LNCaP clone FGC (cell line): ENCODE measurements around the gene SPTBN1.

Experiments
- DNase-seq: peaks from one replicate; pipeline ENCODE4 v3.0.0-alpha.2; 2011; ENCODE audit warnings: low read depth
- H3K4me3 ChIP-seq: 2 replicates; pipeline ENCODE4 v1.5.1; 2011; ENCODE audit warnings: mild to moderate bottlenecking, low read depth, low read length, control low read depth
- TF ChIP-seq, protein P1 (sequence below): IDR thresholded peaks from 2 replicates; pipeline ENCODE4 v1.5.1; 2012; ENCODE audit warnings: mild to moderate bottlenecking; ENCODE audit not compliant: control insufficient read depth, insufficient read depth; ENCODE audit errors: extremely low read depth

SPTBN1 gene

GRCh38 chr2:54531558-54531957 lies 75.4 kb downstream of the SPTBN1 start:
- H3K4me3 ChIP-seq, result no peak overlapping the region
- TF ChIP-seq, protein P1, sequence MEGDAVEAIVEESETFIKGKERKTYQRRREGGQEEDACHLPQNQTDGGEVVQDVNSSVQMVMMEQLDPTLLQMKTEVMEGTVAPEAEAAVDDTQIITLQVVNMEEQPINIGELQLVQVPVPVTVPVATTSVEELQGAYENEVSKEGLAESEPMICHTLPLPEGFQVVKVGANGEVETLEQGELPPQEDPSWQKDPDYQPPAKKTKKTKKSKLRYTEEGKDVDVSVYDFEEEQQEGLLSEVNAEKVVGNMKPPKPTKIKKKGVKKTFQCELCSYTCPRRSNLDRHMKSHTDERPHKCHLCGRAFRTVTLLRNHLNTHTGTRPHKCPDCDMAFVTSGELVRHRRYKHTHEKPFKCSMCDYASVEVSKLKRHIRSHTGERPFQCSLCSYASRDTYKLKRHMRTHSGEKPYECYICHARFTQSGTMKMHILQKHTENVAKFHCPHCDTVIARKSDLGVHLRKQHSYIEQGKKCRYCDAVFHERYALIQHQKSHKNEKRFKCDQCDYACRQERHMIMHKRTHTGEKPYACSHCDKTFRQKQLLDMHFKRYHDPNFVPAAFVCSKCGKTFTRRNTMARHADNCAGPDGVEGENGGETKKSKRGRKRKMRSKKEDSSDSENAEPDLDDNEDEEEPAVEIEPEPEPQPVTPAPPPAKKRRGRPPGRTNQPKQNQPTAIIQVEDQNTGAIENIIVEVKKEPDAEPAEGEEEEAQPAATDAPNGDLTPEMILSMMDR, result no peak
- DNase-seq, result no peak

GRCh38 chr2:54534221-54534620 lies 78.1 kb downstream of the SPTBN1 start:
- no peak for DNase-seq
- no peak overlapping the region for H3K4me3 ChIP-seq
- TF ChIP-seq, protein P1, result no peak

DNA sequence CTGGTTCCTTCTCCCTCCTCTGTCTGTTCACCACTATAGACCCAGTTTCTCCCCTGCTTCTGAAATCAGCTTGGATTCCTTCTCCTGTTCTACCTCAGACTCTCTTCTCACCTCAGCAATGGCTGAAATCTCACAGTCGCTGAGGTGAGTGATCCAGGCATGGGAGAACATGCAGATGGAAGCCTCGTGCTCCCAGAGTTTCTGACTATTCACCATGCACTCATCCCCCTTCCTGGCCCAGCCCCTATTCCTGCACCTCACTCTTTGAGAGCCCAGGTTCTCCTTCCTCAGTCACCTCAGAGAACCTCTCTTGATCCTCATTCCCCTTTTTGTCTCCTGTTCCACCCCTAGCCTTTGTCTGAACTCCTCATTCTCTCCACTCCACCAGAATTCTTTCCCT lies 78.5 kb downstream of the SPTBN1 start:
- DNase-seq, result no peak
- TF ChIP-seq, protein P1, result no peak
- no peak overlapping the region for H3K4me3 ChIP-seq

- no peak overlapping the region for H3K4me3 ChIP-seq
- TF ChIP-seq, protein P1, result no peak
- no peak for DNase-seq
Measured at GRCh38 chr2:54535599-54536195, 79.6 kb downstream of the SPTBN1 start.

- no peak overlapping the region for H3K4me3 ChIP-seq
- DNase-seq, result no peak
- TF ChIP-seq, protein P1, result no peak
Measured at GRCh38 chr2:54536720-54537119, 80.6 kb downstream of the SPTBN1 start.

- no peak overlapping the region for H3K4me3 ChIP-seq
- DNase-seq, result no peak
- TF ChIP-seq, protein P1, result no peak
Measured at GRCh38 chr2:54538537-54538936, 82.4 kb downstream of the SPTBN1 start.

- no peak overlapping the region for H3K4me3 ChIP-seq
- TF ChIP-seq, protein P1, result no peak
- no peak for DNase-seq
Measured at GRCh38 chr2:54539683-54540082, 83.6 kb downstream of the SPTBN1 start.
